OCI-LY1 (cell line): ENCODE results near the gene MAPRE3.

Experiments used
- EZH2 ChIP-seq: fragments of 200-600 bp; sonication (generic), shearing (Covaris generic); IDR thresholded peaks from 2 replicates; pipeline ENCODE4 v1.8.0; 2017; ENCODE audit warnings: borderline replicate concordance, mixed run types, mild to moderate bottlenecking, antibody characterized with exemption, low read length, moderate library complexity, mixed read lengths
- TF ChIP-seq, protein P1 (sequence below): fragments of 200-600 bp; sonication (generic), shearing (Covaris generic); IDR thresholded peaks from 2 replicates; pipeline ENCODE4 v1.5.1; 2017; ENCODE audit warnings: mild to moderate bottlenecking, antibody characterized with exemption, low read length, moderate library complexity, mixed read lengths

GRCh38 chr2:26983746-26984145 is 13.3 kb downstream of the MAPRE3 start:
- TF ChIP-seq, protein P1, sequence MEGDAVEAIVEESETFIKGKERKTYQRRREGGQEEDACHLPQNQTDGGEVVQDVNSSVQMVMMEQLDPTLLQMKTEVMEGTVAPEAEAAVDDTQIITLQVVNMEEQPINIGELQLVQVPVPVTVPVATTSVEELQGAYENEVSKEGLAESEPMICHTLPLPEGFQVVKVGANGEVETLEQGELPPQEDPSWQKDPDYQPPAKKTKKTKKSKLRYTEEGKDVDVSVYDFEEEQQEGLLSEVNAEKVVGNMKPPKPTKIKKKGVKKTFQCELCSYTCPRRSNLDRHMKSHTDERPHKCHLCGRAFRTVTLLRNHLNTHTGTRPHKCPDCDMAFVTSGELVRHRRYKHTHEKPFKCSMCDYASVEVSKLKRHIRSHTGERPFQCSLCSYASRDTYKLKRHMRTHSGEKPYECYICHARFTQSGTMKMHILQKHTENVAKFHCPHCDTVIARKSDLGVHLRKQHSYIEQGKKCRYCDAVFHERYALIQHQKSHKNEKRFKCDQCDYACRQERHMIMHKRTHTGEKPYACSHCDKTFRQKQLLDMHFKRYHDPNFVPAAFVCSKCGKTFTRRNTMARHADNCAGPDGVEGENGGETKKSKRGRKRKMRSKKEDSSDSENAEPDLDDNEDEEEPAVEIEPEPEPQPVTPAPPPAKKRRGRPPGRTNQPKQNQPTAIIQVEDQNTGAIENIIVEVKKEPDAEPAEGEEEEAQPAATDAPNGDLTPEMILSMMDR, result no peak
- TF ChIP-seq EZH2, result no peak
